ENCODE results near the gene CDSN.

CDSN gene

GRCh38 chr6:31114970-31115849 lies 5.0 kb downstream of the CDSN start:
- no peak for DNase-seq

GRCh38 chr6:31114541-31114878 lies 5.7 kb downstream of the CDSN start, which contains the start of gene PSORS1C1:
PSORS1C1 (plus strand) TSS chr6:31114800; CDS start chr6:31129633, 14,833 bp downstream.
- DNase-seq: no peak

DNA sequence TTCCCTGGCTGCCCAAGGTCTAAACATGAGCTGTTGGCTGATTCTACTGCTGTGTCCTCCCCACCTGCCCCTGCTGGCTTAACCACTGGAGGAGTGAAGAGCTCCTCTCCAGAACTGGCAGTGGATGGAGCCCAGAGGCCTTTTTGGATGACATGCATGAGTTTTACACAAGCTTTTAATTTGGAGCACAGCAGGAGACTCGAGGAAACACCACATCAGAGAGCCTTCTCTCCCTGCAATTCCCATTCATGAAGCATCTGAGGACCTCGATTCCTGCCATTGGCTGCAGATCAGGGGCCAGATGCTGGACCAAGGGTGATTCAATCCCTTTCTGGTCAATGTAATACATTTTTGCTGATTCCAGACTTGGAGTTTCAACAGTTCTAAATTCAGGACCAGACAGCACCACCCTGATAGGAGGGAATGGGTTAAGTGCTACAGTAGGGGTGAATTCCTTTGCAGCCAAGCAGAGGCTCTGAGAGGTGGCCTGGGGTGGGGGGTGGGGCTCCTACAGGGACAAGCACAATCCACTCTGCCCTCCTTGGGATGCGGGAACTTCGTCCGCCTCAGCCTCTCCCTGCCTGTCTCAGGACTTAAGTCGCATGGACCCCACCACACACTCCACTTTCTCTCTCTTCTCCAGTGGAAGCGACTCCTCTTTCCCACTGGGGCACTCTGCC lies 6.2 kb downstream of the CDSN start:
- DNase-seq: no peak

DNA sequence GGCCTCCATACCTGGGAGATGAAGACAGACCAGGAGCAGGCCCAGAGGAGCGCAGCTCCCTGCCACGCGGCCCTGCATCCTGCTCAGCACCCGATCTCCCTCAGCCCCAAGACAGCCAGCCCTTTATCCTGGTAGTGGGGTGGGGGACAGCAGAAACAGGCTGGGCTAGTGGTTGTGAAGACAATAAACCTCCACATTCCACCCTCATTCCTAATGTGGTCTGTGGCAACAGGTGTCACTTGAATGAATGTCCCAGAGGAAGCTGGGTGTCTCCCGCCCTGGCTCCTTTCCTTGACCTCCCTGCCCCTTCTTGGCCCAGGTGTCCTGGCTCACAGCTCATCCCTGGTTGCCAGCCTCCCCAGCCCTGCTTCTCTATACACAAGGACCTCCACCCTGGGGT lies 7.8 kb downstream of the CDSN start, which contains the start of gene C6orf15:
TSS of gene C6orf15 (minus strand) at position 98 of the 400 bp plus-strand sequence. CDS start at position 78, 20 bp downstream.
- no peak for DNase-seq

- no peak for DNase-seq
These were observed 8.5 kb downstream of the CDSN start for GRCh38 chr6:31111712-31112111.

DNA sequence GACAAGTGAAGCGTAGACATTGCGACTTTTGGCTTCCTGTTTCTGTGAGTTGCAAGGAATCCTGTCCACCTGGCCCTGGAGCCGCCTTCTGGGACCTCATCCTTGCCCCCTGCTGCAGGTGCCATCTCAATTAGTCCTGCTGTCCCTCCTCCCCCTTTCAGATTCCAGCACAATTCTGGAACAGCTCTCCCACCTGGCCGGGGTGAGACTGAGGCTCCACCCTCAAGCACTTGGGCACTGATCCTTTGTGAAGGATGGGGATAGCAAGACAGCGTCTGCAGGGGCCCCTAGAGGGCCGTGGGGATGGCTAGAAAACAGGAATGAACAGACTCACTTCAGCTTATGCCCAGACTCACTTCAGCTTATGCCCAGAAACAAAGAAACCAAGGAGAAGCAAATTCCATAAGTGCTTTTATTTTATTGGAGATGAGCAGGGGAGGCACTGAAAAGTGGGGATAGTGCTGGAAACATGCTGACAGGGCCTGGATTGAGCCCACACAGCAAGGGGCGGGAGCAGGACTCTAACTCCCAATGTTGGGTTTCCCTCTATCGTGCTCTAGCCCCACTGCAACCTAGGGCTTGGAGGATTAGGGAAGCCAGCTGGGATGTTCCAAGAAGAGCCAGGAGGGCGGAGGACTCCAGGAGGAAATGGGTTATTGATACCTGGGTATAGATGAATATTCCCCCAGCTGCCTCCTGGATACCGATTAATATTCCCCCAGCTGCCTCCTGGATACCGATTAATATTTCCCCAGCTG lies 9.2 kb downstream of the CDSN start:
- DNase-seq: no peak

- no peak for DNase-seq
These were observed 13.2 kb downstream of the CDSN start for GRCh38 chr6:31107052-31107451.

DNA sequence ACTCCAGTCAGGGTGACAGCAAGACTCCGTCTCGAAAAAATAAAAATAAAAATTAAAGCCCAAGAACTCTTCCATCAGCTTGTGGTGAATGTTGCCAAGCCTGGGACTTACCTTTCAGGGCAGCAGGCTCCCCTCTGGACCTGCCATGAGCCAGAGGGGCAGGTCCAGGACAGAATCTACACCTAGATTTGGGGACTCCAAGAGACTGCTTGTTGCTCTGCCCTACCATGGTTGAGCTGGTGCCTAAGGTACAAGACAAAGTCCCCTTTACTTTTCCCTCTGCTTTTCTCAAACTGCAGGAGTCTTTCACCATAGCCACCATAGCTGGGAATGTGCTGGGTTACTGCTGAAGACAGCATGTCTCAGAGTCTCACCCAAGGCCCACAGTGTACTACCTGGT lies 17.1 kb downstream of the CDSN start:
- no peak for DNase-seq

DNA sequence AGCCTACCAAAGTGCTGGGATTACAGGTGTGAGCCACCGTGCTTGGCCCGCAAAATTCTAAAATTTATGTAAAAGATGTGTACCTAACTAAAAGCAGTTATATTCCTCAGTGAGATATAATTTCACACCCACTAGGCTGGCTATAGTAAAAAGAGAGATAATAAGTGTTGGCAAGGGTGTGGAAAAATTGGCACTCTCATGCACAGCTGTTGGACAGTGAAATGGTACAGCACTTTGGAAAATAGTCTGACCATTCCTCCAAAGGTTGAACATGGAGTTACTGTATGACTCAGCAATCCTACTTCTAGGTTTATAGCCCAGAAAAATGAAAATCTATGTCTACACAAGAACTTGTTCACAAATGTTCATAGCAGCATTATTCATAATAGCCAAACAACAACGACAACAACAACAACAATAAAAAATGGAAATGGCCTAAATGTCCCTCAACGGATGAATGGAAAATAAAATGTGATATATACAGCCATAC lies 21.8 kb downstream of the CDSN start:
- DNase-seq: no peak

DNA sequence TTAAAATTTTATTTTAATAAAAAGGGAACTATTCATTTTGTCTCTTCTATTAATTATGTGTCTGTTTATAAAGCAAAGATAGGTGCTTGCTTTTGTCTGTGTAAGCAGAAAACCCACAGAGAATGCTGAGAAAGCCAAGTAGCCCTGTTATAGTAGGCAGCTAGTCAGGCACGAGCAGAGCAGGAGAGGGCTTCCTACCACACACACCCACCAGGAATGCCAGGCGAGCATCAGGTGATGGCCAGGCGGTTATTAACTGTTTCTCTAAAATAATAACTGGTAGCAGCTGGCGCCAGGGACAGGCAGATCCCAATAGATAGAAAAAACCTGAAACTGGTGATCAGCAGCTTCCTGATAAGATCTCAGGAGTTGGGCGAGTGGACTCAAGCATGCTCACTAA lies 23.6 kb downstream of the CDSN start:
- no peak for DNase-seq

DNA sequence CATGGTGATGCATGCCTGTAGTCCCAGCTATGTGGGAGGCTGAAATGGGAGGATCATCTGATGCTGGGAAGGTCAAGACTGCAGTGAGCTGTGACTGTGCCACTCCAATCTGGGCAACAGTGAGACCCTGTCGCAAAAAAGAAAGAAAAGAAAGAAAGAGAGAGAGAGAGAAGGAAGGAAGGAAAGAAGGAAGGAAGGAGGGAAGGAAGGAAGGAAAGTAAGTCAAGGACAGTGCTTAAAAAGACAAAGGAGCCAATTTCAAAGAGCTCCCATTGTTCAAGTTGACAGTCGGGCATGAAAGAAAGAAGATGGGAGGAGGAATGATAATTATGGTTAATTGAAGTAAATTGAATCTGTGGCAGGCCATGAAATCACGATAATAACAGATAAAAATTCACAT lies 24.0 kb downstream of the CDSN start:
- no peak for DNase-seq

GRCh38 chr6:31094389-31094881 lies 25.8 kb downstream of the CDSN start:
- no peak for DNase-seq

- no peak for DNase-seq
These were observed 27.3 kb downstream of the CDSN start for GRCh38 chr6:31092769-31093505.

GRCh38 chr6:31092238-31092637 lies 28.0 kb downstream of the CDSN start:
- no peak for DNase-seq

GRCh38 chr6:31091680-31092079 lies 28.6 kb downstream of the CDSN start:
- DNase-seq: no peak

GRCh38 chr6:31090973-31091364 lies 29.3 kb downstream of the CDSN start:
- DNase-seq: no peak

DNA sequence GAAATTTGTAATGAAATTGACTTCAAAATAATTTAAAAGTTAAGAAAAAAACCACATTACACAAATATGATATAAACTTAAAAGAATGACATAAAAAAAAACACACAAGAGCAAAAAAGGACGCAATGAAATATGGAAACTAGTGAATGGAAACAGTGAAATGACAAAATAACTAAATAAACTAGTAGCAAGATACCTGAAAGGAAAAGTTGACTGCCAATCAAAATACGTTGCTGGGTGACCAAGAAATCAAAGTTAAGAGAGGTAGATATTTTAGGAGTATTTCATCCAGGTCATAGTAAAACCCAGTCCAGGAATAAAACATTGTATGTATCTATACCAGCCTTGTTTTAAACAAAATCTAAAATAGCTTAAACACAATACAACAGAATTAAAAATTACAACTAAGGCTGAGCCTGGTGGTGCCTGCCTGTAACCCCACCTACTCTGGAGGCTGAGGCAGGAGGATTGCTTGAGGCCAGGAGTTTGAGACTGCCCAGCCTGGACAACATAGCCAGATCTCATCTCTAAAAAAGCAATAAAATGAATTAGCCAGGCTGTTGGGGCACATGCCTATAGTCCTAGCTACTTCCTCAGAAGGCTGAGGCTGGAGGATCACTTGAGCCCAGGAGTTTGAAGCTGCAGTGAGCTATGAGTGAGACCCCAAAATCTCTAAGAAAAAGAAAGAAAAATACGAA lies 29.8 kb downstream of the CDSN start:
- DNase-seq: no peak

DNA sequence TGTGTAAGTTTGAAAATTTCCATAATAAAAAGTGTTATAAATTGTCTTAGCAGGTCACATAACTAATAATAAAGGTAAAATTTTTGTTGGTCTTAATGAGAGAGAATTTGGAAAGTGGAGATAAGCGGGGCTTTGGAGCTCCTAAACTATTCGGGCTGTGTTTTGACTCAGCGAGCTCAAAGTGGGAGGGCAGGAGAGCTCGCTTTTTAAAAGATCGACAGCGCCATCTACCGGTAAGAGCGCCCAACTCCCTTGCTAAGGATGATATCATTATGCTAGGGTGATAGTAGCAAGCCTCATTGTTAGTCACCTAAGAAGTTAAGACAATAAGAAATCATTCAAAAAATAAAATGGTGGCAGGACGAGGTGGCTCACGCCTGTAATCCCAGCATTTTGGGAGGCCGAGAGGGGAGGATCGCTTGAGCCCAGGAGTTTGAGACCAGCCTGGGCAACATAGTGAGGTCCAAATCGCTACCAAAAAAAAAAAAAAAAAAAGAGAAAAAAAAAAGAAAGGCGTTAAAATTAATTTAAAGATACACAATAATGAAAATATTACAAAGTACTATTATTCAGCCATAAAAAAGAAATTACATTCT lies 32.7 kb downstream of the CDSN start:
- DNase-seq: peak; percentile 75

GRCh38 chr6:31086788-31087440 lies 33.3 kb downstream of the CDSN start:
- no peak for DNase-seq

DNA sequence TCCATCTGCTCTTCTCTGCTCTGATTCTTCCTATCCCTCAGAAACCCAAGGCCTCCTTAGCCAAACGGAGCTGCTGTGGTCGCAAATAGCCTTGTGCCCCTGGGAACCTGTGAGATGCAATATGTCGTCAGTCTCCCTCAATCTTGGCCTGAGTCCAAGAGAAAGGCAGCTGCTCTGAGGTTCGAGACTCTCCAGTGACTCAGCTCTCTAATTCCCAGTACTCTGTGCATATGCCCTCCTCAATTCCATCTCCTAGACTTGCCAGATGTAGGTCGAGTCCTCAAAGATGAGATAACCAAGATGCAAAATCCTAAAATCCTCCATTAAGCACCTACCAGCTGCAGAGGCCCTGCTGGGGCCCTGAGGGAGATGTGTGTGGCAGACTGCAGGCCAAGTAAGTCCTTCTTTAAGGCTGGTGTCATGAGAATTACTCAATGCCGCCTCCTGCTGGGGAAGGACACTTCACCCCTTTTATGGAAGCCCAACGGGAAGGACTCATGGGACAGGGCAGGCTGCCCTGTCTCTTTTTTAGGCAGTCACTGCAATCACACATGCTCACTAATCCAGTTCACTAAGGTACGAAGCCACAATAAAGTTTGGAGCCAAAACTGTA lies 36.4 kb downstream of the CDSN start:
- DNase-seq: peak; percentile 96
